Common myeloid progenitor, CD34-positive (primary cell): Measurements from ENCODE around the gene HINT1.

ENCODE experiments used
- CTCF ChIA-PET: fragments of 350-600 bp; sonication (Branson Sonifier 250); formaldehyde crosslinking; loops from one replicate; lab custom pipeline; 2021; ENCODE audit warnings: antibody characterized with exemption; lab: Charles Lee
- POLR2A ChIA-PET: fragments of 350-600 bp; sonication (Branson Sonifier 250); formaldehyde crosslinking; loops from one replicate; lab custom pipeline; 2021; ENCODE audit warnings: antibody characterized with exemption; lab: Charles Lee
- DNase-seq, 3 donors: peaks; one replicate each; pipeline versions ENCODE4 v3.0.0 to v3.0.0-alpha.2; 2013
- H3K27ac ChIP-seq, 2 experiments: 1 replicate in 1 of 2; 2 replicates in 1 of 2; pipeline ENCODE4 v1.7.0; 2013; ENCODE audit warnings: inconsistent platforms in 2 of 2, low read length in 2 of 2, mild to moderate bottlenecking in 2 of 2, low read depth in 1 of 2, moderate library complexity in 1 of 2; ENCODE audit not compliant: severe bottlenecking in 2 of 2, insufficient read depth in 1 of 2, poor library complexity in 1 of 2
- H3K27me3 ChIP-seq, 5 experiments: replicated peaks in 2 of 5; 1 replicate in 3 of 5; 2 replicates in 2 of 5; pipeline versions ENCODE4 v1.6.1 to v1.7.0; 2013; ENCODE audit warnings: low read length in 4 of 5, mild to moderate bottlenecking in 2 of 5, moderate library complexity in 2 of 5, inconsistent platforms in 1 of 5; ENCODE audit not compliant: insufficient read depth in 5 of 5, control insufficient read depth in 4 of 5
- H3K36me3 ChIP-seq, 4 experiments: 1 replicate in 2 of 4; 2 replicates in 2 of 4; pipeline versions ENCODE4 v1.6.1 to v1.7.0; 2013; ENCODE audit warnings: low read length in 3 of 4, control low read depth in 1 of 4, mild to moderate bottlenecking in 1 of 4; ENCODE audit not compliant: control insufficient read depth in 4 of 4, insufficient read depth in 4 of 4
- H3K4me1 ChIP-seq, 4 experiments: 1 replicate in 3 of 4; 2 replicates in 1 of 4; pipeline versions ENCODE4 v1.6.1 to v1.7.1; 2013; ENCODE audit warnings: low read length in 3 of 4, mild to moderate bottlenecking in 3 of 4, control low read depth in 1 of 4, inconsistent platforms in 1 of 4, moderate library complexity in 1 of 4; ENCODE audit not compliant: control insufficient read depth in 4 of 4, insufficient read depth in 4 of 4; ENCODE audit errors: control extremely low read depth in 1 of 4
- H3K4me3 ChIP-seq, 7 experiments: 1 replicate in 4 of 7; 2 replicates in 3 of 7; pipeline versions ENCODE4 v1.5.1 to v1.7.0; 2013; ENCODE audit warnings: mild to moderate bottlenecking in 7 of 7, low read length in 6 of 7, moderate library complexity in 6 of 7, inconsistent platforms in 2 of 7, low read depth in 2 of 7, control low read depth in 1 of 7; ENCODE audit not compliant: insufficient read depth in 4 of 7, control insufficient read depth in 1 of 7; ENCODE audit errors: extremely low read depth in 1 of 7
- H3K9me3 ChIP-seq, 5 experiments: 1 replicate in 4 of 5; 2 replicates in 1 of 5; pipeline versions ENCODE4 v1.6.1 to v1.7.1; 2013; ENCODE audit warnings: low read length in 4 of 5, mild to moderate bottlenecking in 2 of 5, inconsistent platforms in 1 of 5, low read depth in 1 of 5, moderate library complexity in 1 of 5; ENCODE audit not compliant: control insufficient read depth in 4 of 5, insufficient read depth in 2 of 5; ENCODE audit errors: control extremely low read depth in 1 of 5
- WGBS: methylation state at CpG from one replicate; pipeline ENCODE4 v1.1.5; 2013; ENCODE audit not compliant: insufficient coverage; 5-methylcytosine and 5-hydroxymethylcytosine counted together

Gene HINT1

DNA sequence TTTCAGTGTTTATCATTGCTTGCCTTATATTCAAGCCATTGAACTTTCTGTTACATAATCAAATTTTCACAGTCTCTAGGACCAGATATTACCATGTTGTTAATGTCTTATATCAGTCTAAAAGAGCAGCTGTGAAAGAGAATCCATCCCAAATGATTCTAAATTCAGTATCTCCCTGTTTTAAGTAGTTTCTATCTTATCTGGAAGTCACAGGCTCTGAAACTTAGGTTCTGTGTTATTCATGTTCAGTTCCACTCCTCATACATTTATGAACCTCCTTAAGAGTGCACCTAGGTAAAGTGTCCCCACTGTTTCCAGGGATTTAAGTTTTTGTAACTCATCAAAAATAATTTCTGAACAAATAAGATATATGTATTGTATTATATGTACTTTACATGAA, 15.4 kb upstream of the HINT1 start:
- DNase-seq = no peak
- ChIA-PET POLR2A (no interaction called here), CTCF (no interaction called here)
- no peaks in the 10 kb centered on the region for H3K9me3 ChIP-seq
- peaks cover 0 to 17% (median 4%) of the 10 kb centered on the region in 4 experiments for H3K36me3 ChIP-seq
- H3K4me3 ChIP-seq = no peak overlapping the region
- no peak overlapping the region for H3K27ac ChIP-seq
- H3K27me3 ChIP-seq = no peaks in the 10 kb centered on the region
- H3K4me1 ChIP-seq = peaks cover 0 to 7% (median 1%) of the 10 kb centered on the region in 4 experiments

DNA sequence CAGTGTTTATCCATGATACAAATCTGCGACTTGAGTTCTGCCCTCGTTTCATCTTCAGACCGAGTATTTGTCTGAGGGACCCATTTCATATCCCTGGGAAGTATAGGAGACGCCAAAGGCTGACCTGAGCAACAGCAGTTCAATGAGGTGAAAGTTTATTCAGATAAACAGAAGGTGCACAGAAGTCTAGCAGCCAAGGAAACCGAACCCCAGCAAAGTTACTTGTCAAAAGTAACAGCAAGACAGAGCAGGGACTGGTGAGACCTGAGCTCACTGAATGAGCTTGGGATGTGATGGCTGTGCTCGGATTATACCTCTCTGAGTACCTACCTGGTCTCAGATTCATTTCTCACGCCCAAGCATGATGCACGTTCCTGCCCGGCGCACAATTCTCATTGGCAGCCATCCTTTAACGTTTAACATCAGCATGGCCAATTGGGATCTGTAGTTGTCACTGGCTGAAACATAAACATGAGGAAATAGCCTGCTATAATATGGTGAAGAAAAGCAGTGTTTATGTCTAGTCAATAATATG, 6.3 kb upstream of the HINT1 start:
- ChIA-PET CTCF (interaction anchor here (1.1 to 1.9 kb wide), 3 partner anchors 10 to 211 kb away, joined by 5 to 8 read pairs (median 6); no protein-coding TSS in a partner anchor), POLR2A (interaction anchor here (0.6 kb wide), 1 partner anchor 1065 kb away, joined by 3 read pairs; no protein-coding TSS in a partner anchor)
- Histone ChIP-seq H3K36me3 (peaks cover 0 to 1% (median 0%) of the 10 kb centered on the region in 4 experiments), H3K9me3 (no peaks in the 10 kb centered on the region), H3K4me1 (peaks cover 10 to 21% (median 15%) of the 10 kb centered on the region in 4 experiments), H3K27me3 (no peaks in the 10 kb centered on the region), H3K27ac (peak overlapping the region; percentile 53 to 82), H3K4me3 (peak overlapping the region; percentile 61 to 97 (median 77))
- DNase-seq = peak in 1 of 3 donors; percentile 15
- 3% methylated on average over 10 of the region's 11 CpGs for WGBS

- ChIA-PET CTCF (interaction anchor here (1.4 kb wide), 1 partner anchor 212 kb away, joined by 5 read pairs; no protein-coding TSS in a partner anchor), POLR2A (no interaction called here)
- DNase-seq = peak; percentile 99 to 100 (median 100)
- 0% methylated on average over 28 of the region's 42 CpGs for WGBS
- Histone ChIP-seq H3K9me3 (no peaks in the 10 kb centered on the region), H3K27ac (peak within 1 kb of the TSS; percentile 53 to 84), H3K4me3 (peak within 1 kb of the TSS; percentile 61 to 97 (median 77)), H3K27me3 (no peaks in the 10 kb centered on the region), H3K4me1 (peaks cover 10 to 26% (median 16%) of the 10 kb centered on the region in 4 experiments), H3K36me3 (peaks cover 0 to 1% (median 0%) of the 10 kb centered on the region in 4 experiments)
Observed at GRCh38 chr5:131170540-131171275, 5.7 kb upstream of the HINT1 start, which contains the start of gene LYRM7. LYRM7 (plus strand) TSS chr5:131170944; CDS start chr5:131171021, 77 bp downstream.

- H3K9me3 ChIP-seq = no peaks in the 10 kb centered on the region
- no peak for DNase-seq
- peak overlapping the region; percentile 26 to 84 for H3K27ac ChIP-seq
- peaks cover 15 to 31% (median 22%) of the 10 kb centered on the region in 4 experiments for H3K4me1 ChIP-seq
- WGBS = 28% methylated on average over 9 of the region's 16 CpGs
- ChIA-PET POLR2A (no interaction called here), CTCF (no interaction called here)
- peak overlapping the region in 6 of 7 experiments; percentile 64 to 97 (median 83) for H3K4me3 ChIP-seq
- H3K27me3 ChIP-seq = no peaks in the 10 kb centered on the region
- peaks cover 0 to 1% (median 0%) of the 10 kb centered on the region in 4 experiments for H3K36me3 ChIP-seq
Observed at GRCh38 chr5:131169810-131170539, 4.9 kb upstream of the HINT1 start.

- CTCF ChIA-PET = interaction anchor here (1.1 kb wide), 1 partner anchor 9 kb away, joined by 3 read pairs; no protein-coding TSS in a partner anchor
Observed at GRCh38 chr5:131167615-131168014, 2.6 kb upstream of the HINT1 start.

GRCh38 chr5:131164191-131165118, 601 bp downstream of the HINT1 start:
- DNase-seq = peak; percentile 49 to 79 (median 65)
- H3K9me3 ChIP-seq = no peaks in the 10 kb centered on the region
- peak overlapping the region; percentile 85 to 98 (median 90) for H3K4me3 ChIP-seq
- CTCF ChIA-PET = interaction anchor here (0.6 to 4.2 kb wide), 10 partner anchors 12 to 228 kb away, joined by 3 to 19 read pairs (median 4); no protein-coding TSS in a partner anchor
- no peaks in the 10 kb centered on the region for H3K27me3 ChIP-seq
- H3K36me3 ChIP-seq = peaks cover 5 to 32% (median 20%) of the 10 kb centered on the region in 4 experiments
- WGBS = under 1% methylated on average over 63 of the region's 73 CpGs
- peaks cover 18 to 43% (median 23%) of the 10 kb centered on the region in 4 experiments for H3K4me1 ChIP-seq
- H3K27ac ChIP-seq = peak overlapping the region; percentile 95 to 98
- POLR2A ChIA-PET = interaction anchor here (1.3 to 1.5 kb wide), 2 partner anchors 100 to 217 kb away, joined by 4 to 7 read pairs; partner anchors contain the start of gene CDC42SE2

More at GRCh38 chr5:131167615-131168014, 2.6 kb upstream of the HINT1 start:
- WGBS = 96% methylated on average over 5 of the region's 5 CpGs
- Histone ChIP-seq H3K4me3 (no peak overlapping the region), H3K27ac (no peak overlapping the region), H3K4me1 (peaks cover 21 to 43% (median 31%) of the 10 kb centered on the region in 4 experiments), H3K27me3 (no peaks in the 10 kb centered on the region), H3K36me3 (peaks cover 0 to 2% (median under 1%) of the 10 kb centered on the region in 4 experiments), H3K9me3 (no peaks in the 10 kb centered on the region)
- DNase-seq = no peak
- POLR2A ChIA-PET = no interaction called here
